Activated CD8-positive, alpha-beta T cell treated with anti-CD3 and anti-CD28 coated beads for 36 hours (primary cell): ENCODE results near the gene KCP. TPM values are rescaled to one million over a fixed set of nuclear protein-coding genes. Genes with fewer than 3 reads are reported as not detected.

Source experiments
- ATAC-seq: fragments of 200-7000 bp; cut with Tn5 transposase; one replicate; pipeline ENCODE4 v1.10.0; 2021; ENCODE audit warnings: mild to moderate bottlenecking, moderate library complexity
- CTCF ChIA-PET: fragments of 350-600 bp; sonication (Branson Sonifier 250); formaldehyde crosslinking; loops from one replicate; lab custom pipeline; 2021; ENCODE audit warnings: antibody characterized with exemption; lab: Charles Lee
- POLR2A ChIA-PET: fragments of 350-600 bp; sonication (Branson Sonifier 250); formaldehyde crosslinking; loops from one replicate; lab custom pipeline; 2021; ENCODE audit warnings: antibody characterized with exemption; lab: Charles Lee
- DNase-seq: peaks from one replicate; pipeline ENCODE4 v3.0.0-alpha.2; 2020
- H3K27ac Mint-ChIP-seq: one replicate; pipeline ENCODE4 v1.8.0; 2021; ENCODE audit warnings: mild to moderate bottlenecking, mixed read lengths
- H3K27me3 Mint-ChIP-seq: one replicate; pipeline ENCODE4 v1.8.0; 2021; ENCODE audit warnings: mixed read lengths
- H3K36me3 Mint-ChIP-seq: one replicate; pipeline ENCODE4 v1.8.0; 2021; ENCODE audit warnings: low read depth, mixed read lengths
- H3K4me1 Mint-ChIP-seq: one replicate; pipeline ENCODE4 v1.8.0; 2021; ENCODE audit warnings: low read depth, mixed read lengths
- H3K4me3 Mint-ChIP-seq: one replicate; pipeline ENCODE4 v1.8.0; 2021; ENCODE audit warnings: mild to moderate bottlenecking, moderate library complexity, mixed read lengths
- H3K9me3 Mint-ChIP-seq: one replicate; pipeline ENCODE4 v1.8.0; 2021; ENCODE audit warnings: mixed read lengths
- intact Hi-C: fragments of 100-400 bp; cut with micrococcal nuclease; formaldehyde crosslinking; loops from one replicate; pipeline ENCODE4 v1.10.0; 2022
- total RNA-seq, 2 experiments: library from RNA; stranded (reverse); gene quantifications; one replicate each; pipeline ENCODE4 v1.2.3, GENCODE V29; 2021
- TF ChIP-seq, protein P1 (sequence below): fragments of 200-600 bp; IDR thresholded peaks from one replicate; pipeline ENCODE4 v1.8.0; 2022; ENCODE audit warnings: antibody characterized with exemption, mild to moderate bottlenecking

The KCP gene
- total RNA-seq, 2 experiments from 2014 or later = not detected

DNA sequence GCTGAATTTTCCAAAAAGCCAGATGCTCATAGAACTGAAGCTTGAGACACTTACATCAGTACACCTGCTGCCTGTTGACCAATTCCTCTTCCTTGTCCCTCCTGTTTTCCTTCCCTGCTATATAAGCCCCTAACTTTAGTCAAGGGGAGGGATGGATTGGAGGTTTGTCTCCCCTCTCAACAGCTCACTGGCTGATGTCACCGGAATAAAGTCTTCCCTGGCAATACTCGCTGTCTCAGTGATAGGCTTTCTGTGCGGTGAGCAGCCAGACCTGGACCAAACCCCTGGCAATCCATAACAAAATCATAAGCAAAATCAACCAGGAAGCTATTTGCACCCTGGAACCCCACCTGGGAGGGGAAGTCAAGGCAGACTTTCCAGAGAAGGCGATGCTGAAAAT is 26.3 kb upstream of the KCP start:
- ATAC-seq (no peak), DNase-seq (no peak)
- Mint-ChIP-seq H3K4me3 (peak overlapping the region; percentile 60), H3K27ac (no peak overlapping the region), H3K27me3 (peaks cover 24% of the 10 kb centered on the region), H3K4me1 (peaks cover 46% of the 10 kb centered on the region), H3K9me3 (no peaks in the 10 kb centered on the region), H3K36me3 (no peaks in the 10 kb centered on the region)
- TF ChIP-seq, protein P1, sequence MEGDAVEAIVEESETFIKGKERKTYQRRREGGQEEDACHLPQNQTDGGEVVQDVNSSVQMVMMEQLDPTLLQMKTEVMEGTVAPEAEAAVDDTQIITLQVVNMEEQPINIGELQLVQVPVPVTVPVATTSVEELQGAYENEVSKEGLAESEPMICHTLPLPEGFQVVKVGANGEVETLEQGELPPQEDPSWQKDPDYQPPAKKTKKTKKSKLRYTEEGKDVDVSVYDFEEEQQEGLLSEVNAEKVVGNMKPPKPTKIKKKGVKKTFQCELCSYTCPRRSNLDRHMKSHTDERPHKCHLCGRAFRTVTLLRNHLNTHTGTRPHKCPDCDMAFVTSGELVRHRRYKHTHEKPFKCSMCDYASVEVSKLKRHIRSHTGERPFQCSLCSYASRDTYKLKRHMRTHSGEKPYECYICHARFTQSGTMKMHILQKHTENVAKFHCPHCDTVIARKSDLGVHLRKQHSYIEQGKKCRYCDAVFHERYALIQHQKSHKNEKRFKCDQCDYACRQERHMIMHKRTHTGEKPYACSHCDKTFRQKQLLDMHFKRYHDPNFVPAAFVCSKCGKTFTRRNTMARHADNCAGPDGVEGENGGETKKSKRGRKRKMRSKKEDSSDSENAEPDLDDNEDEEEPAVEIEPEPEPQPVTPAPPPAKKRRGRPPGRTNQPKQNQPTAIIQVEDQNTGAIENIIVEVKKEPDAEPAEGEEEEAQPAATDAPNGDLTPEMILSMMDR = no peak
- intact Hi-C loops = no loop called here
- CTCF ChIA-PET = interaction anchor here (1.4 to 2.5 kb wide), 2 partner anchors 11 to 155 kb away, joined by 3 to 9 read pairs; no protein-coding TSS in a partner anchor
- POLR2A ChIA-PET = interaction anchor here (1.0 kb wide), 1 partner anchor 10 kb away, joined by 3 read pairs; no protein-coding TSS in a partner anchor

DNA sequence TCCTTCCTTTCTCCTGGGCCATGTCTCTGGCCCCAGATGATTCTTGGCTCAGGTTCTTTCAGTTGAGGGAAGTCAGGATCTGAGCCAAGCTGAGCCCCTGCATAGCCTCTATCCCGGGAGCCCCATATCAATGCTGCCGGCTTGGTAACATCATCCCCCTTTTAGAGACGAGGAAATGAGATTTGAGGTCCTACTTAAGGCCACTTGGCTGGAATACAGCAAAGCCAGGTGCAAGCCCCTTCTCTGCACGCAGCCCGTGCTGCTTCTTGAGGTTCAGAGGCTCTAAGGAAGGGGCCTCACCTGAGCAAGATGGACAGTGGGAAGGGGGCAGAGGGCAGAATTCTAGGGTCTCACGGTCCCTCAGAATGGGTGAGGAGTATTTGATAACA is 24.8 kb upstream of the KCP start:
- DNase-seq = no peak
- POLR2A ChIA-PET = no interaction called here
- intact Hi-C loops = no loop called here
- TF ChIP-seq, protein P1 = no peak
- ATAC-seq = no peak
- peaks cover 18% of the 10 kb centered on the region for H3K27me3 Mint-ChIP-seq
- H3K27ac Mint-ChIP-seq = no peak overlapping the region
- CTCF ChIA-PET = no interaction called here
- H3K4me3 Mint-ChIP-seq = no peak overlapping the region
- H3K4me1 Mint-ChIP-seq = peaks cover 38% of the 10 kb centered on the region
- H3K36me3 Mint-ChIP-seq = no peaks in the 10 kb centered on the region
- no peaks in the 10 kb centered on the region for H3K9me3 Mint-ChIP-seq

DNA sequence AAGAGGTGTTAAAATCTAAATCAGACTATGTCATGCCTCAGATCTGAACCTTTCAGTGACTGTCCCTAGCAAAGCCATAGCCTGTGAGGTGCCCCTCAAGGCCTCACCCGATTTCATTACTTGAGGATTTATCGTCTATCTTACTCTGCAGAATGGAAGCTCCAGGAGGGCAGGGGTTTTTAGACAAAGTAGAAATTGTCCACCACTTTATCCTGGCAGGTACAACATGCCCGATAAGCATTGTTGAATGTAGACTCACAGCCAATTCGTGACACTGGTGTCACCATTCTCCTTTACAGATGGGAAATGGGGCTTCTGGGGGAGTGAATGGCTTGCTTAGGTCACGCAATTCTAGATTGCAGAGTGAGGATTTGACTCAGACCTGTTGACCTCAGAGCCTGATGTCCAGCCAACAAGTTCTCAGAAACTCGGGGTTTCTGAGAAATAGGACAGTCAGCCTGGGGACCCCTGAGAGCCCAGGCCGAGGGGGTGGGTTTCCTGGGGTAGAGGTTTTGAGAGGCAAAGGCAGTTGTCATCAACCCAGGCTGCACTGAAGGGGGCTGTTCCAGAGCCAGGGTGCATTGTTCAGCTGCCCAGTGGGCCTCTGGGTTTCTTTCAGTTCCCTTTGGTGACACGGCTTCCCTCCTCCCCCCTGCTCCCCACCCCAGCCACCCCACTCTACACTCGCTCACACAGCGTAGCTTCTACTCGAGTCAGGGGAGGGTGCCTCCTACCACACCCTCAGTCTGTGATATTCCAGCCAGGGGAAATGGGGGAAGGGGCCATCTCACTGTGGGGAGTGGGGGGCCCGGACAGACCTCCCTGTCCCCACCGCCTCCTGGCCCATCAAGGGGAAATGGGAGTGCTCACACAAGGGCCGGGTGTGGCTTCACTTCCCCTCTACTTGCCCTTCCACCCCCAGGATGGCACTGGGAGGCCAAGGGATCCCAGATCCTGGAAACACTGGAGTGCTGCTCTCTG is 24.1 kb upstream of the KCP start:
- Mint-ChIP-seq H3K27ac (no peak overlapping the region), H3K36me3 (no peaks in the 10 kb centered on the region), H3K9me3 (no peaks in the 10 kb centered on the region), H3K27me3 (peaks cover 18% of the 10 kb centered on the region), H3K4me1 (peaks cover 33% of the 10 kb centered on the region), H3K4me3 (no peak overlapping the region)
- ChIA-PET POLR2A (no interaction called here), CTCF (interaction anchor here (0.7 kb wide), 1 partner anchor 12 kb away, joined by 3 read pairs; no protein-coding TSS in a partner anchor)
- DNase-seq (no peak), ATAC-seq (no peak)
- TF ChIP-seq, protein P1 = no peak
- intact Hi-C loops = no loop called here

DNA sequence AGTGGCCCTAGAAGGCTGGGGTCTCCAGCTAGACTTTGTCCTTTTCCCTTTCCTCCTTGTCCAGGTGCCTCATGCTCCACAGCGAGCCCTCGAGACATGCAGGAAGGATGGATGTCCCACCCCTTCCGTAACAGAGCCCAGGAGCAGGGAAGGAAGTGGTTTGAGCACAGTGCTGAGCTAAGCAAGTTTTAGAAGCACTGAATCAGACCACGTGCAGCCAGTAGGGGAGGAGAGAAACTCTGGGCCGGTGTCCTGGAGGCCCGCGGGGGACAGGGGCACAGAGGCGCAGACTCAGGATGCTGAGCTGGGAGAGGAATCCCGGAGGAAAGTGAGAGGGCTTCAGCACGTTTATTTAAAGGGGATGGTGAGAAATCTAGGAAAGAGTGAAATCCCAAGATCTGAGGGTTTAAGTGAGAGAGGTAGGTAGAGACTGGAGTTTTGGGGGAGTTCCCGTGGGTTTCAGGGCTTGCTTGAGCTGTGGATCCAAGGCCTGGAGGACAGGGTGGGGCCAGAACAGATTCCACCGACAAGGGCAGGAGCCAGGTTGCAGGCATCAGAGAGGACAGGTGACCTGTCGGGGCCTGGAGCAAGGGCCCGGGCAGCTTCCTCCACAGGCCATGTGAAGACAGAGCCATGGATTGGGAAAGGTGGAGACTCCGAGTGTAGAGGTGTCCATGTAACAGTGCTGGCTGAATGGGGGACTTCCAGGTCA is 22.8 kb upstream of the KCP start:
- DNase-seq (peak; percentile 55), ATAC-seq (peak; percentile 90)
- intact Hi-C loops = no loop called here
- peaks cover 15% of the 10 kb centered on the region for H3K27me3 Mint-ChIP-seq
- peak overlapping the region; percentile 41 for H3K4me3 Mint-ChIP-seq
- H3K4me1 Mint-ChIP-seq = peaks cover 21% of the 10 kb centered on the region
- ChIA-PET CTCF (interaction anchor here (0.6 to 1.9 kb wide), 4 partner anchors 12 to 285 kb away, joined by 3 to 7 read pairs (median 4); no protein-coding TSS in a partner anchor), POLR2A (interaction anchor here (0.5 to 0.8 kb wide), 2 partner anchors 11 to 190 kb away, joined by 3 to 4 read pairs; no protein-coding TSS in a partner anchor)
- TF ChIP-seq, protein P1 = no peak
- no peaks in the 10 kb centered on the region for H3K36me3 Mint-ChIP-seq
- H3K9me3 Mint-ChIP-seq = no peaks in the 10 kb centered on the region
- peak overlapping the region; percentile 82 for H3K27ac Mint-ChIP-seq
